NCI-H510A treated with DMSO at 0.1 percent for 48 hours (cell line): ENCODE data around the gene GNG7.
"Not testable (repeated sequence)": the region's sequence is repeated elsewhere in the genome, so short reads cannot be mapped to it uniquely, and the experiment has no call there.

Experiments
- DNase-seq: peaks from one replicate; lab custom pipeline; 2025; lab: John Stamatoyannopoulos, UW

The GNG7 gene

GRCh38 chr19:2619076-2619475 lies 83.4 kb downstream of the GNG7 start:
- no peak for DNase-seq

GRCh38 chr19:2618611-2619010 lies 83.9 kb downstream of the GNG7 start:
- no peak for DNase-seq

- DNase-seq: no peak
Measured at GRCh38 chr19:2617393-2618165, 84.9 kb downstream of the GNG7 start.

GRCh38 chr19:2616741-2617392 lies 85.6 kb downstream of the GNG7 start:
- DNase-seq: no peak

GRCh38 chr19:2615782-2616181 lies 86.7 kb downstream of the GNG7 start:
- no peak for DNase-seq

- DNase-seq: no peak
Measured at GRCh38 chr19:2613507-2614295, 88.8 kb downstream of the GNG7 start.

GRCh38 chr19:2612619-2613249 lies 89.8 kb downstream of the GNG7 start:
- DNase-seq: no peak

GRCh38 chr19:2611483-2612464 lies 90.7 kb downstream of the GNG7 start:
- DNase-seq: no peak

GRCh38 chr19:2610637-2611482 lies 91.6 kb downstream of the GNG7 start:
- DNase-seq: peak; percentile 13

GRCh38 chr19:2609389-2610116 lies 92.9 kb downstream of the GNG7 start:
- no peak for DNase-seq

GRCh38 chr19:2609034-2609388 lies 93.5 kb downstream of the GNG7 start:
- DNase-seq: not testable (repeated sequence)

- DNase-seq: no peak
Measured at GRCh38 chr19:2608602-2608922, 93.9 kb downstream of the GNG7 start.

GRCh38 chr19:2607712-2608601 lies 94.5 kb downstream of the GNG7 start:
- DNase-seq: no peak

GRCh38 chr19:2606774-2607173 lies 95.7 kb downstream of the GNG7 start:
- not testable (repeated sequence) for DNase-seq

GRCh38 chr19:2605889-2606288 lies 96.6 kb downstream of the GNG7 start:
- not testable (repeated sequence) for DNase-seq

- DNase-seq: no peak
Measured at GRCh38 chr19:2604747-2605329, 97.7 kb downstream of the GNG7 start.

GRCh38 chr19:2603334-2603733 lies 99.2 kb downstream of the GNG7 start:
- DNase-seq: no peak
